Jurkat, Clone E6-1 (cell line): ENCODE data around the gene LECT2.

Experiments used
- DNase-seq: peaks from one replicate; pipeline ENCODE4 v3.0.0-alpha.2; 2011; ENCODE audit warnings: low read depth, low spot score
- H3K4me3 ChIP-seq: 2 replicates; pipeline ENCODE4 v1.5.1; 2011; ENCODE audit warnings: mild to moderate bottlenecking, low read length, control low read depth, moderate library complexity

The LECT2 gene

DNA sequence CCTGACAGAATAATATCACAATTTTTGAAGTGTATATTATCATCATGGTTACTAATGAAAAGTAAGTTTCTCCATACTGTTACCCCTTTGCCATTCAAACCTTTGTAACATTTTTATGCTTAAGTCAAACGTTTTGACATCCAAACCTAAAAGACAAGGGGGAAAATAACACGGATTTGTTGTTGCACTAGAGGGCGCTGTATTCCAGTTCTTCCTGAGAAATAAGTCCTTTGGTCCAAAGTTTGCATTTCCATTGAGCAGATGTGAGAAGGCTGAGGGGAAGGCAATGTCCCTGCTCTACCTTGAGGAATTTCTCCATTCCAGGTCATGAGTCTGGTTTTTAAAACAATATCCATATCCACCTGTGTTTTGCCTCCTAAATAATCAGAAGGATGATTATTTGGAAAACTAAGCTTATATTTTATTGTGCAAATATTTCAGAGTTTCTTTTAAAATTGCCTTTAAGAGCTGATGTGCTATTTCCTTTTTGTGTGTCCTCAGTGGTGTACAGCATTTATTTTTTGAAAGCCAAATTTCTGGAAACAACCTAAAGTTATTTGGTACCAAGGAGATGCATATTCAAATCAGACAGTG is 9.7 kb downstream of the LECT2 start:
- no peak overlapping the region for H3K4me3 ChIP-seq
- DNase-seq: peak; percentile 62

DNA sequence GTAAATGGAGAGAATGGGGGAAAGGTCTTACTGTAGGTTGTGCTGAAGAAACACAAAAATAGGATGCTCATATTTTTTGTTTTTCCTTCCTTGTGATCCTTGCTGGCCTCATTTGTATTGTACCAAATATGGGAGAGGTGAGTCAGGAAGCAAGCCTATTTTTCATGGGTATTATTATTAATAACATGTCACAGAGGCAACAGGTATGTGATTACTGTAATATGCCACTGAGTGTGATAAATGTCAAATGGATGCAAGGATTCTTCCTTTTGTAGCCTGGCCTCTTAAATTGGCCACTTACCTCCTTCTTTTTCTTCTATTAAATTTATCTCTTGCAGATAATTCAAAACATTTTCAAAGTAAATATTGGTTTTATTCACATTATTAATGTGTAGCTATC is 10.2 kb downstream of the LECT2 start:
- no peak overlapping the region for H3K4me3 ChIP-seq
- no peak for DNase-seq

DNA sequence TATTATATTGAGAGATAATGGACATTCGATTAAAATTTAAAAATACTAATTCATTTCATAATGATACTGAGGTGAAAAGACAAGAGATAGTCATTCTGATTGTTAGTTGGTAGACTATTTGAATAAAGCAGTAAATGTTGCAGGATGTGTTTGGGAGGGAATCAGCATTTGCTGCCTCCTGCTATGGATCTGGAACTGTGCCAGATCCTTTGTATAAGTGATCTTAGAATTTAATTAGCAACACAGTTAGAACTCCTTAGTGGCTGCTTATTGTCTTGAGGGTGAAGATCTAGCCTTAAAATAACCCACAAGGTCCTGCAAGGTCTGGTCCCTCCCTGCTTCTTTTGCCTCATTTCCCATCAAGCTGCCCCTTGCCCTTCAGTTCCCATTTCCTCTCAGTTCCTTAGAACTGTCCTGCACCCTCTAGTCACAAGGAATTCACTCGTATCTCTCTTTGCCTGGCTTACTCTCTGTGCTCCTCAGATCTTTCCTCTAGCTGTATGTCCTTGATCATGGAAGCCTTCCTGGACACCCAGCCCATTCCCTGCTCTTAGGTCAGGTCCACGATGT is 12.5 kb downstream of the LECT2 start:
- DNase-seq: no peak

DNA sequence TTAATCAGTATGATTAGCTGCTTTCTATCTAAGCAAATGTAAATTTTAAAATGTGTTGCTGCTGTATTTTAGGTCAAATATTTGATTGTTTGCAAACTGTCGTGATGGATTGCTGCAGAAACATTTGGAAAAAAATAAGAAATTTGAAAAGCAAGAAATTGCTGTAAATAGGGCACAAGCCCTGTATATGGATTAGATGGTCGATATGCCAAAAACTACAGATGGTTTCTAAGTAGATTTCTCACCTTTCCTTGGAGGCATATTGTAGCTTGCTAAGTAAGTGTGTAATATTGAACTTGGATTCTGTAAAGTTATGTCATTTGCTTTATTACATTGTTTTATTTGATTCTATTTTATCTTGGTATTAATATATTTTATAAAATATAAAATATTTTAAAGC is 13.1 kb downstream of the LECT2 start:
- DNase-seq: no peak
- H3K4me3 ChIP-seq: no peak overlapping the region

More for the DNA sequence above, 12.5 kb downstream of the LECT2 start:
- H3K4me3 ChIP-seq: no peak overlapping the region

DNA sequence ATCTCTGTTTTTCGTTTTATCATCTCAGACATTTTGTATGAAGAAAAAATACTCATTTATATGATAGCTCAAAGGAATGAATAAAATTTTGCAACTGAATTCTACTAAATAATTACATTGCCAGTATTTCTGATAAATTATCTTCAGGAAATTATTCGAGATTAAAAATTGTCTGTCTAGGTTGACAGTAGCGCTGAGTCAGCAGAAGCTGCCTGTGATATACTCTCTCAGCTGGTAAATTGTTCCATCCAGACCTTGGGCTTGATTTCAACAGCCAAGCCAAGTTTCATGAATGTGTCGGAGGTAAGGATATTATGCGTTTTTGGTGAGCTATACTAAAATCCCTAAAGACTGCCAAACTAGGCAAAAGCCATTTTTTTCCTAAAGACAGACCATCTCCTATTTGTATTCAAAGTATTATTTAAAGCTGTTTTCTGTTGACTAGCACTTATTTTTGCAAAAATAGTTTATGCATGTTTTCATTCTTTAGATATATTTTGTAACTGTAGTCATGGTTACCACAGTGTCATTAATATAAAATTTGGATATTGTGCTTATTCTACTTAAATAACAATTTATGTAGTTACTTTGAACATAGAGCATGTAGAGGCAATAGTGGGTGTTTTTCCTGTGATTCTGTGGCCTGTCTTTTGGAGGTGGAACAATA is 17.4 kb downstream of the LECT2 start:
- no peak overlapping the region for H3K4me3 ChIP-seq
- DNase-seq: no peak

DNA sequence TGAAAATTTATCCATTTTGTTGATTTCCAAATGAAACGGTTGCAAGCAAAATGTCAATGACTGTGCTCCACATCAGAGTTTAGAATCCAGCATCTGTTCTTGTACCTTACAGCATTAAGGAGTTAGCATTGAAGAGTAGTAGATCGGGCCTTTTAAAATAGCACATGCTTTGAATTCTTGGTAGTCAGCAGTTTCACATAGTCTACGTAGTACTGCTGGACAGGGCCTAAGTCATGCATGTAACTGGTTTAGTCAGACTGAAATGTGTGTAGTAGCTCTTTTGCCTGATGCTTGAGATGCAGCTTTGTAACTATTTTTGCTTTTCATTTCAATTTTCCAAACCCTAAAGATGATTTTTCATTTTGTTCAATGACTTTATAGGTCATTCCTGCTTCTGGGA is 19.8 kb downstream of the LECT2 start:
- DNase-seq: no peak
- no peak overlapping the region for H3K4me3 ChIP-seq

DNA sequence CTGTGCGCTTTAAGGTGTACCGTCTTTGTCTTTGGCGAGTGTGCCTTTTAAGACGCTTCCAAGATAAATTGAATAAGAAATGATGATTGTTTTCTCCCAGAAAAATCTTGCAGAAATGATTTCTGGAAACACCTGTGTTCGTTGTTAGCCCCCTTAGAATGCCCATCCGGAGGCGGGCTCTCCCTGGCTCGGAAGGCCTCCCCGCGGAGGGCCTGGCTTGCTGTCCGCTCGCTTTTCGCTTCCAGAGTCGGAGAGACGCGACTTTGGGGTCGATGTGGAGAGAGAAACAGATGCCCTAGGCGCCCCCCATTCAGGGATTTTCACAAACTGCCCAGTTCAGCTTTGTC is 23.9 kb downstream of the LECT2 start:
- DNase-seq: no peak
- no peak overlapping the region for H3K4me3 ChIP-seq

DNA sequence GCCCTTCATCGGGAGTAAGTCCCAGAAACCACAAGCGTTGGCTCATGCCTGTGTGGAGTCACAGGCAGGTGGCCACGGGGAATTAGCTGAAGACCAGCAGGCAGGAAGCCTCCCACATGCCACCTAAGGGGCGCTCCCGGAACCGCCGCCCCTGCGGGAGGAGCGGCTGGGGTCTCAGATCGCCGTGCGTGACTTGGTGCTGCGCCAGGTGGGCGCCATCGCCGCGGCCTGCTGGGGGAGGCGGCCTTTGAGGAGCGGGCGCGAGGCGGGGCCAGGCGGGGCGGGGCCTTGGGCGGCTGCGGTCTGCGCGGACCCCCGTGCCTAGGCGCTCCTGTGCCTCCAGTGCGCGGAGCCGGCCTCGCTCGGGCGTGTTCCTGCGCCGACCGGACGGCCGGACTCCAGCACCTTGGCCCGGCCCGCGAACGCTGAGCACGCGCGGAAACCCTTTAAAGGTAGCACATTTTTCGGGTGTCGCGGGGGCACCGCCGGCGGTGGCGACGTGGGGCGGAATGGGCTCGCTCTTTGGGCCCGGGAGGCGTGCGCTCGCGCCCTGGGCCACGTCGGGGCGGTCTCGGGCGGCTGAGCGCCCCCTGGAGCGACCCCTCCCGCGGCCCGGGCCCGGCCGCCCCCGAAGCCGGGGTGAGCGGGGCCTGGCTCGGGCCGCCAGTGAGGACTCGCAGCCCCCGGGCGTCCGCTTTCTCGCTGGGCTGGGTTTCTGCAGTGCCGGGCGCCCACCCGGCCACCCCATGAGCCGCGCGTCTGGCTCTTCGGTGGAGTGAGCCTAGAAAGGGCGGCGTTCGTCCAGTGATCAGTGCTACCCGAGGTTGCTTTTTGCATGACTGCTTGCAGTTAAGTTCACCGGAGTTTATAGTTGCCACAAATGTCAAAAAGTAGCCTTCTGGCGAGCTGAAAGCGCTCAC is 24.5 kb downstream of the LECT2 start:
- H3K4me3 ChIP-seq: no peak overlapping the region
- DNase-seq: no peak

DNA sequence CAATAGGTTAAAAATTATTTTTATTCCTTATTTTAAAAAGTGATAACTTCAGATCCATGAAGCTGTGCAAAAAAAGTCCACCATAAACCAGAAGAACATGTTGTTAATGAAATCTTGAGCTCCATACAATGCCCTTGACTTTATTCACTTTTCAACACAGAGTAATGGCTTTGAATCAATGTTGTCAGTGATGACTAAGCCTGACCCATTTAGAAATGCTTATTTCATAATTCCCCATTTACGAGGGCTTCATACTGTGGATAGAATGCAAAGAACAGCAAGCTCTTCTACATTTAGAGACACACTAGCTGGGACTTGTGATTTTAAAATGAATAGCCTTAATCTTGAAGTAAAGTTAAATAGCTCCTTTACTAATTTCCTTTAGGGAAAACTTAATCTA is 33.4 kb downstream of the LECT2 start:
- no peak overlapping the region for H3K4me3 ChIP-seq
- no peak for DNase-seq

DNA sequence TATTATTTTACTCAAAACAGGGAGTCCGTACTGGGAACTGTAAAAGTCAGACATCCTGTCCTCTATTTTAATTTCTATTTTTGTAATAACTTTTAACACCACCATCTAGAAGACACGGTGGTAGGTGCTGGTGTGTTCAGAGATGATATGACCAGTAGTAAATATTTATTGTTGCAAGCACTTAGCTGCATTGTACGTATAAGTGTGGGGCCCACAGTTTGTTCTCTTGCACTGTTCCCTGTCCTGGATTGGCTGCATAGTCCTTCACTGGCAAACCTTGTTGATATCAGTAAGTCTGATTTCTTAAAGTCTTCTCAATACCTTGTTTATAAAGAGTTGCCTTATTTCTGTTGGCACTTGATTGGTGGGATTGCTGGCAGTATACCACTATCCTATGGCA is 34.6 kb downstream of the LECT2 start:
- DNase-seq: no peak
- H3K4me3 ChIP-seq: no peak overlapping the region

DNA sequence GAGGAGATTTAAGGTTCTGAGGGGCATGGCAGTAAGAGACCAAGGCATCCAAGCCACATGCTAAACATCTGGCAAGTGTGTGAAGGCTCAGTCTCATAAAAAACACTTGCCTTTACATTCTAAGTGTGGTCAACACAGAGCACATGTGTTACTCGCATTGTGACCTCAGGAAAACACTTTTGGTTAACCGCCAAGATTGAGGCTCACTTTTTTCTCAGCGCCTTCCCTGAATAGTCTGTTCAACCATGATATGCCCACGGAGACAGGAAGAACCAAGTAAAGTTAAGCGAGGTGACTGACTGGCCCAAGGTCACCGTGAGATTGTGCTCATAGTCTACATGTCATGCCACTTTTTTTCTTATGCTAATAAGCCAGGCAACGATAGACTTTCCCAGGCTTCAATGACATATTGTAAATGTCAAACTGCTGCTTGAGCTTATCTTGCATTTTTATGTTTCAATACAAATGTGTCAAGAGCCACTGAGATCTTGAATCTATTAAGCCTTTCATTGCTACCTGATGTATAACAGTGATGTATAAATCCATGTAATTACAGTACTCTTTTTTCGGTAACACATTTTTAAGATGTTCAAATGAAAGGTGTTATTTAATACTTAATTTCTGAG is 38.0 kb downstream of the LECT2 start:
- peak; percentile 51 for DNase-seq
- no peak overlapping the region for H3K4me3 ChIP-seq

DNA sequence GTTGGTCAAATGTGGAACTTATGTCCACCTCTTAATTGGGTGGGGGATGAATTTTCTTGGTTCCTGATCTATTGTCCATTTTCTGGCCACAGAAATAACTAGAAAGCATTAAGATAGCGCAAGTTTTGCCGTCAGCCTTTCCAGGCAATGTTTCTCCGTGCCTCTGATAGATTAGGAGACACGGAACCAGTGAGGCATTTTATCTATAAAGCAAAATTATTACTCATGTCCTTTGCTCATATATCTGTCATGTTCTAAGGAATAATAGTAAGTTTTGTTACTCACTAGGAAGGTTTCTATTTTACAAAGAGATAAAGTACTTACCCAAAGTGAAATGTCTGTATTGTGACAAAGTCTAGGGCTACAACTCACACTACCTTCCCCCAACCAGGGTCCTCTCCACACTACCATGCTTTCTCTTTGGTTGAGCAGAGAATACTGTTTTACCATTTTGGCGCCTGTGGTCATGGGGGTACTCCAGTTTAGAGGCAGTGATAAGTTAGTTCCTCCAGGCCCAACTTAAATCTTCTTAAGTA is 39.2 kb downstream of the LECT2 start:
- no peak for DNase-seq

DNA sequence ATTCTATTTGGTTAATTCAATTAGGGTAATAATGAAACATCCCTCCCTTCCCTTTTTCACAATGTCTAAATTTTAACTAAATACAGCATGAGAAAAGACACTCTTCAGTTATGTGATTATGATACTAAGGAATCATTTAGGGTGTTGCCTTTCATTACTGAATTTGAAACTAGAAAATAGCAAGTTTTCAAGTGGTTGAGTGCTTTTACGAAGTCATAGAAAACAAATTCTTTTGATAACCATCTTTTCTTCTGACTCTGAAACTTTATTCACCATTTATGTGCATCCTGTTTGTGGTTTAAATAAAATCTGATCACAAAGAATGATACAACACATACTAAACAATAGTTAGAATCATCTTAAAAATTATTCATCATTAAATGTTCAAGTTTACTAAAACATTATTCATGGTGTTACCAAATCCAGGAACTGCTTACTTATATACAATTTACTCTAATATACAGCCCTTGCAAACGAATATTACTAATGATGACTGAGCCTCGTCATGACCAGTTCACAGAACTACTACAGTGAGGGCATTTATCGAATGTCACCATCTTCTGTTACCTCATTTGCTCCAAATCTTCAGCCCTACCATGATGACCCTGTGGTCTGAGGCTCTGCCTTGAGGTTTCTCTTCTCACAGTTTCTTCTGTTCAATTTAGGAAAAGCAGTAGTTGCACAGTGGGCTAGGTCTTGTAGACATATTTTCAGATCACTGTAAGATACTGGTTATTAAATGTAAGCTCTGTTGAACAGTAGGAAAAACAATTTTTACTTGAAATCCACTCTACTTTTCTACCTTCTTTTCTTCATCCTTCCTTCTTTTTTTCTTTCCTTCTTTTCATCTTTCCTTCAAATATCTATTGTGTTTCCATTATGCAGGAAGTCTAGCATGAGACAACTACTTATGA is 40.8 kb downstream of the LECT2 start:
- no peak overlapping the region for H3K4me3 ChIP-seq
- no peak for DNase-seq

More for the DNA sequence above, 39.2 kb downstream of the LECT2 start:
- H3K4me3 ChIP-seq: no peak overlapping the region

DNA sequence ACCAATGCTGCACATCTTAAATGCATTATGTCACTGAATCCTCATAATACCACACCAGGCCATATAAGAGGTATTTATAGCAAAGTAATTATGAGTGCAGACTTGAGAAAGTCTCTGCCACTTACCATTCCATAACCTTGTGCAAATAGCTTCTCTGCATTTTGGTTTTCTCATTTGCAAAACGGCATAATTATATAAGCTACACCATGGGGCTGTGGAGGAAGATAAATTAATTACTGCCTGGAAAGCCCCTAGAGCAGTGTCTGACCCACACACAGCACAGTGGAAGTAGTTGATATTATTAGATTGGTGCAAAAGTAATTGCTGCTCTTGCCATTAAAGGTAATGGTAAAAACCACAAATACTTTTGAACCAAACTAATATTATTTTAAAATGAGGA is 49.6 kb downstream of the LECT2 start:
- H3K4me3 ChIP-seq: no peak overlapping the region
- DNase-seq: no peak

DNA sequence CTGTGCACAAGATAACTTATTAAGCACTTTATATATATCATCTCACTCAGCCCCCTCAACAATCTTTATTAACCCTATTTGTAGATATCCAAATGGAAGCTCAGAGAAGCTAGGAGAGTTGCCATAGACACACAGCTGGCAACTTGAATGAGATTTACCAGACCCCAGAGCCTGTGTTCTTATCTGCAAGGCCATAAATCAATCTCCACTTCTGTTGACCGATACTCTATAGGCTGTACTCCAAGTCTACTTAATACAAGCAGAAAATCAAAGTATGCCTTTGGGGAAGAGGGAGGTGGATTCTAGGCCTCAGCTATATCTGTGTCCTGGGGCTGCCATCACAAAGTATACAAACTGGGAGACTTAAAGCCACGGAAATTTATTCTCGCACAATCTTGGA is 53.1 kb downstream of the LECT2 start:
- DNase-seq: no peak
- H3K4me3 ChIP-seq: no peak overlapping the region

DNA sequence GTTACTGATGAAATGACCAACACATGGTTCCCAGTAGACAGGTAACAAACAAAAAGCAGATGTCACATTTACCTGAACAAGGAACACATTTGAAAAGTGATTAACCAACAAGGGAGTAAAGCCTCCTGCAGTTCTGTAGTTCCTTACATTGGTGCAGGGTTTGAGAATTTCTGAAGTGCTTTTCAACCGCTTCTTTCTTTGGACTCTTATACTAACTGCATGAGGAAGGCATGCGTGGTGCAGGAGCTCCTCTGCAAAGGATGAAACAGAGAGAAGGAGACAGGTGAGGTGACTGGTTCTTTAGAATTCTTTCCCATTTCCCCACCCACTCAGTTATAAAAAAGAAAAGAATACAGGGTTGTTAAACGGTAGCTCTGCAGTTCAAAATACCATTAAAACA is 54.5 kb downstream of the LECT2 start:
- no peak for DNase-seq
- no peak overlapping the region for H3K4me3 ChIP-seq

DNA sequence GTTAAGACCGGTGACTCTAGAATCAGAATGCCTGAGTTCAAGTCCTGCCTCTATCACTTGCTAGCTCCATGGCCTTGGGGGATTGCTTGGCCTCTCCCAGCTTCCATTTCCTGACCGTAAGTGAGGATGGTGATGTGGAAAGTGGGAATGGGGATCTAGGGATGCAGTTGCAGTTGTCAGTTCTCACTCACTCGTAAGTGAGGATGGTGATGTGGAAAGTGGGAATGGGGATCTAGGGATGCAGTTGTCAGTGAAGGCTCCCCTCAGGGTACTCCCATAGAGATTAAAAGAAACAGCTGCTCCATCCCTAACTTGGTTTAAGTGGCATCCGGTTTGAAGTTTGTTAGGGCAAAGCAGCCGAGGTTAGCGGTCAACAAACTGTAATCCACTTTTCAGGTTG is 56.1 kb downstream of the LECT2 start:
- H3K4me3 ChIP-seq: no peak overlapping the region
- no peak for DNase-seq
